Rectal smooth muscle tissue (tissue), 1 donor: ENCODE data around the gene CDH13.

ENCODE experiments used
- H3K27ac ChIP-seq: one replicate; pipeline ENCODE4 v1.7.0; 2013; ENCODE audit warnings: low read depth, low read length, inconsistent platforms
- H3K27me3 ChIP-seq: one replicate; pipeline ENCODE4 v1.7.0; 2013; ENCODE audit warnings: low read length; ENCODE audit not compliant: control insufficient read depth, insufficient read depth
- H3K36me3 ChIP-seq: one replicate; pipeline ENCODE4 v1.7.0; 2013; ENCODE audit warnings: low read length; ENCODE audit not compliant: control insufficient read depth, insufficient read depth
- H3K4me1 ChIP-seq: one replicate; pipeline ENCODE4 v1.7.0; 2013; ENCODE audit warnings: low read length; ENCODE audit not compliant: control insufficient read depth, insufficient read depth
- H3K4me3 ChIP-seq: one replicate; pipeline ENCODE4 v1.7.0; 2013; ENCODE audit warnings: low read length
- H3K9ac ChIP-seq: one replicate; pipeline ENCODE4 v1.7.0; 2013; ENCODE audit warnings: low read length

The CDH13 gene

DNA sequence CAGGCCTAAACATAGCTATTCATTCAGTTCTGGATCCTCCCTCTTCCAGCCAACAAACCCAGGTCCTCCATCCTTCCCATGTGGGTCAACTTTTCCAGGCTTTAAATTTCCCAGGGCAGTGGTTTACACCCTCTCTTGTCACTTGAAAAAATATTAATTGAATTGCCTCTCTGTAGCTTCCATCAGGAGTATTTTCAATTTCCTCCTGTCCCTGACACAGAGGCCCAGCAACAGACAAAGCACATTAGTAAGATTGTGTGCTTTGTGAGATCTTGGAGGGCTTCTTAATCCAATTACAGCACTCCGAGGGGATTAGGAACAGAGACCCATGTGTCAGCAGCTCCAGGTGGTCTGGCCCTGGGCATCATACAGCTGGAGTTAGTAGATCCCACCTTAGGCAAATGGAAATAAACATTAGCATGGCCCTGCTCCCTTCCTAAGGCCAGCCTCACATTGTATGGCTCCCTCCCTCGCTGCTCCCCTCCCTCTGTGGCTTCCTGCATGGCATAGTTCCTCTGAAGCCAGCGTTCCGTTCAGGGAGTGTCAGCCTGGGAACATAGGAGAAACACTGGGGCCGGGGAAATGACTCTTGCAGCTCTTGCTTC, 1048.3 kb downstream of the CDH13 start:
- H3K27me3 ChIP-seq: no peaks in the 10 kb centered on the region
- H3K27ac ChIP-seq: no peak overlapping the region
- no peak overlapping the region for H3K9ac ChIP-seq
- no peak overlapping the region for H3K4me3 ChIP-seq
- H3K4me1 ChIP-seq: no peaks in the 10 kb centered on the region
- no peaks in the 10 kb centered on the region for H3K36me3 ChIP-seq

- no peak overlapping the region for H3K9ac ChIP-seq
- no peak overlapping the region for H3K4me3 ChIP-seq
- H3K36me3 ChIP-seq: no peaks in the 10 kb centered on the region
- H3K27me3 ChIP-seq: no peaks in the 10 kb centered on the region
- no peaks in the 10 kb centered on the region for H3K4me1 ChIP-seq
- no peak overlapping the region for H3K27ac ChIP-seq
Observed at GRCh38 chr16:83676086-83676485, 1049.3 kb downstream of the CDH13 start.

GRCh38 chr16:83680980-83681379, 1054.2 kb downstream of the CDH13 start:
- H3K4me3 ChIP-seq: no peak overlapping the region
- no peaks in the 10 kb centered on the region for H3K27me3 ChIP-seq
- H3K9ac ChIP-seq: no peak overlapping the region
- H3K36me3 ChIP-seq: no peaks in the 10 kb centered on the region
- H3K27ac ChIP-seq: no peak overlapping the region
- H3K4me1 ChIP-seq: no peaks in the 10 kb centered on the region

- Histone ChIP-seq H3K27me3 (no peaks in the 10 kb centered on the region), H3K4me3 (no peak overlapping the region), H3K4me1 (no peaks in the 10 kb centered on the region), H3K9ac (no peak overlapping the region), H3K36me3 (no peaks in the 10 kb centered on the region), H3K27ac (no peak overlapping the region)
Observed at GRCh38 chr16:83681381-83681956, 1054.7 kb downstream of the CDH13 start.

DNA sequence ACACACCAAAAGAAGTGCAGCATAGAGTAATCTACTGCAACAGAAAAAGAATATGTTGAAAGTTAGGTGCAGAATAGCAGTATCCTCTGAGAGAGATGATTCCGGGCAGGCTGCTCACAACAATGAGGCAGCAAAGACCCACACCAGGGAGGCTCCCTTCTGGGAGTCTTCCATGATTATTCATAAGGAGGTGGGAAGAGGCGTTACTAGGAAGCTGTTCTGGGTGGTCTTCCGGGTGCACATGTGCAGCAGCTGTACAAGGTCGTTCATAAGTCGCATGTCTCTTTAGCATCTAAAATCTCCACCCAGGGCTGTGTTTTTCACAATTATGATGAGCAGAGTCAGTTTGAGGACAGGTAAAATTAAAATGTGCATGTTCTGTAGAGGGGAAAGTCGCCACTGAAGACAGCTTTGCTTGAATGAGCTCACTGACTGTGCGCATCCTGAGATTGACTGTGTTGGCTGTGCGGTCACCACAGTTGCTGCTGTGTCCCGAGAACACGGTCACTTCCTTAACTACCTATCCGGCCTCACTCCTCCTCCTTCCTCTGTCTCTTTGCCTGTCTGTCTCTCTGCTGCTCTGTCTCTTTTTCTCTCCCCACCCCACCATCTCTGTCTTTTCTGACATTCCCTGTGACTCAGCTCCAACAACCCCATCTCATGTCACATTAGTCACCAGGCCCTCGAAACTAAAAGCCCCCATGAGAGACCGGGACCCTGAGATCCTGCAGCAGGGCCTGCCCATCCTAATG, 1055.5 kb downstream of the CDH13 start:
- no peak overlapping the region for H3K9ac ChIP-seq
- H3K4me1 ChIP-seq: no peaks in the 10 kb centered on the region
- no peak overlapping the region for H3K27ac ChIP-seq
- H3K27me3 ChIP-seq: no peaks in the 10 kb centered on the region
- H3K4me3 ChIP-seq: no peak overlapping the region
- no peaks in the 10 kb centered on the region for H3K36me3 ChIP-seq

DNA sequence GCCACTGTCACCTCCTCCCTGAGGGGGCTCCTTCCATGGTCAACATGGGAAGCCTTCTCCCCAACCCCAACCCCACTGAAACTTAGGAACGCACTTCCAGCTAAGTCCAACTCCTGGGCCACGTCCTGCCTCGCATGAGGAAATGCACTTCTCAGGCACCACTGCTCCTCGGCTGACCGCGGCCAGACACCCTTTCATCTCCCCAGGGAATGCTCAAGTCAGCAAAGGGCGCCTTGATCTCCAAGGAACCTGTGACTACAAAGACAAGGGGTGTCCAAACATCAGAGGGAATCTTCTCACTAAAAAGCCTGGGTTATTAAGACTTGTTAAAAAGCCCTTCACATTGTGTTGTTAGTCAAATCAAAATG, 1056.1 kb downstream of the CDH13 start:
- Histone ChIP-seq H3K27me3 (no peaks in the 10 kb centered on the region), H3K4me1 (no peaks in the 10 kb centered on the region), H3K27ac (no peak overlapping the region), H3K9ac (no peak overlapping the region), H3K36me3 (no peaks in the 10 kb centered on the region), H3K4me3 (no peak overlapping the region)

GRCh38 chr16:83685615-83686165, 1058.9 kb downstream of the CDH13 start:
- no peaks in the 10 kb centered on the region for H3K36me3 ChIP-seq
- H3K4me1 ChIP-seq: no peaks in the 10 kb centered on the region
- no peak overlapping the region for H3K27ac ChIP-seq
- no peaks in the 10 kb centered on the region for H3K27me3 ChIP-seq
- H3K4me3 ChIP-seq: no peak overlapping the region
- no peak overlapping the region for H3K9ac ChIP-seq

DNA sequence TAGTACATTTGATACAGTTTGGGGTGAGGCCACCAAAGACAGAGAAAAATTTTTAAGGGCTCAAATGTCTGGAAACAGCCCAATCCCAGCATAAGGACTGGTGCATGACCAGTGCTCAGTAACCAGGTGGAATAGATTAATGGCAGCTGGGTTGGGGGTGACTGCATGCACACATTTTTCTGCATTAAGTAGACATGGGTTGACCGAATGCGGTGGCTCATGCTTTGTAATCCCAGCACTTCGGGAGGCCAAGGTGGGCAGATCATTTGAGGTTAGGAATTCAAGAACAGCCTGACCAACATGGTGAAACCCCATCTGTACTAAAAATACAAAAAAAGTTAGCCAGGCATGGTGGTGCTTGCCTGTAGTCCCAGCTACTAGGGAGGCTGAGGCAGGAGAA, 1060.0 kb downstream of the CDH13 start:
- Histone ChIP-seq H3K4me3 (no peak overlapping the region), H3K27ac (no peak overlapping the region), H3K4me1 (no peaks in the 10 kb centered on the region), H3K9ac (no peak overlapping the region), H3K36me3 (no peaks in the 10 kb centered on the region), H3K27me3 (no peaks in the 10 kb centered on the region)

DNA sequence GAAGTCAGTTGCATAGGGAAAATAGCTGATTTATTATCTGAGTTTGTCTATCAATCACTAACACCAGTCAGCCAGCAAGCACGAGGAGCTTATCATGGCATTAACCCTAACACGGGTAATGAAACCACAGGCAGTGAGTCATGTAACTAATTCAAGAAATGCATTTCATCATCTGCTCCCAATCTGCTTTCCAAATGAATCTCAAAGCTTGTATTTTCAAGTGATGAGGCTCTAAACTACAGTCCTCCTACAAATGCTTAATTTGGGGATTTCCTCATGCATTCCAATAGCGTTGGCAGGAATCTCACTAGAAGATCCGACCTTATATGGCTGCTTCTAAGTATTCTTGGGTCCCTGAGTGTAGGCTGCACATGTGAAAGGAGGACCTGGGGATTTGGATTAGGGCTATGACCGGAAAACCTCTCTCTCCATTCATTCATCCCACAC, 1062.6 kb downstream of the CDH13 start:
- H3K36me3 ChIP-seq: no peaks in the 10 kb centered on the region
- H3K9ac ChIP-seq: no peak overlapping the region
- no peak overlapping the region for H3K27ac ChIP-seq
- no peaks in the 10 kb centered on the region for H3K27me3 ChIP-seq
- no peak overlapping the region for H3K4me3 ChIP-seq
- no peaks in the 10 kb centered on the region for H3K4me1 ChIP-seq

- no peaks in the 10 kb centered on the region for H3K4me1 ChIP-seq
- H3K27me3 ChIP-seq: no peaks in the 10 kb centered on the region
- no peak overlapping the region for H3K9ac ChIP-seq
- H3K27ac ChIP-seq: no peak overlapping the region
- no peaks in the 10 kb centered on the region for H3K36me3 ChIP-seq
- H3K4me3 ChIP-seq: no peak overlapping the region
Observed at GRCh38 chr16:83692224-83692623, 1065.5 kb downstream of the CDH13 start.

GRCh38 chr16:83698964-83699363, 1072.2 kb downstream of the CDH13 start:
- no peaks in the 10 kb centered on the region for H3K36me3 ChIP-seq
- H3K4me3 ChIP-seq: no peak overlapping the region
- H3K9ac ChIP-seq: no peak overlapping the region
- no peaks in the 10 kb centered on the region for H3K4me1 ChIP-seq
- H3K27me3 ChIP-seq: no peaks in the 10 kb centered on the region
- no peak overlapping the region for H3K27ac ChIP-seq

GRCh38 chr16:83699817-83700216, 1073.0 kb downstream of the CDH13 start:
- H3K27ac ChIP-seq: no peak overlapping the region
- no peak overlapping the region for H3K4me3 ChIP-seq
- H3K27me3 ChIP-seq: no peaks in the 10 kb centered on the region
- no peak overlapping the region for H3K9ac ChIP-seq
- no peaks in the 10 kb centered on the region for H3K4me1 ChIP-seq
- no peaks in the 10 kb centered on the region for H3K36me3 ChIP-seq
